ENCODE measurements around the gene PTPRN2. TPM values are rescaled to one million over a fixed set of nuclear protein-coding genes. Genes with fewer than 3 reads are reported as not detected.

Gene PTPRN2
- total and polyA plus RNA-seq, 9 of the 15 experiments (the other 6 are each of a cell fraction or from before 2014, with no cell fraction given), result not detected

- TF ChIP-seq, protein P1, sequence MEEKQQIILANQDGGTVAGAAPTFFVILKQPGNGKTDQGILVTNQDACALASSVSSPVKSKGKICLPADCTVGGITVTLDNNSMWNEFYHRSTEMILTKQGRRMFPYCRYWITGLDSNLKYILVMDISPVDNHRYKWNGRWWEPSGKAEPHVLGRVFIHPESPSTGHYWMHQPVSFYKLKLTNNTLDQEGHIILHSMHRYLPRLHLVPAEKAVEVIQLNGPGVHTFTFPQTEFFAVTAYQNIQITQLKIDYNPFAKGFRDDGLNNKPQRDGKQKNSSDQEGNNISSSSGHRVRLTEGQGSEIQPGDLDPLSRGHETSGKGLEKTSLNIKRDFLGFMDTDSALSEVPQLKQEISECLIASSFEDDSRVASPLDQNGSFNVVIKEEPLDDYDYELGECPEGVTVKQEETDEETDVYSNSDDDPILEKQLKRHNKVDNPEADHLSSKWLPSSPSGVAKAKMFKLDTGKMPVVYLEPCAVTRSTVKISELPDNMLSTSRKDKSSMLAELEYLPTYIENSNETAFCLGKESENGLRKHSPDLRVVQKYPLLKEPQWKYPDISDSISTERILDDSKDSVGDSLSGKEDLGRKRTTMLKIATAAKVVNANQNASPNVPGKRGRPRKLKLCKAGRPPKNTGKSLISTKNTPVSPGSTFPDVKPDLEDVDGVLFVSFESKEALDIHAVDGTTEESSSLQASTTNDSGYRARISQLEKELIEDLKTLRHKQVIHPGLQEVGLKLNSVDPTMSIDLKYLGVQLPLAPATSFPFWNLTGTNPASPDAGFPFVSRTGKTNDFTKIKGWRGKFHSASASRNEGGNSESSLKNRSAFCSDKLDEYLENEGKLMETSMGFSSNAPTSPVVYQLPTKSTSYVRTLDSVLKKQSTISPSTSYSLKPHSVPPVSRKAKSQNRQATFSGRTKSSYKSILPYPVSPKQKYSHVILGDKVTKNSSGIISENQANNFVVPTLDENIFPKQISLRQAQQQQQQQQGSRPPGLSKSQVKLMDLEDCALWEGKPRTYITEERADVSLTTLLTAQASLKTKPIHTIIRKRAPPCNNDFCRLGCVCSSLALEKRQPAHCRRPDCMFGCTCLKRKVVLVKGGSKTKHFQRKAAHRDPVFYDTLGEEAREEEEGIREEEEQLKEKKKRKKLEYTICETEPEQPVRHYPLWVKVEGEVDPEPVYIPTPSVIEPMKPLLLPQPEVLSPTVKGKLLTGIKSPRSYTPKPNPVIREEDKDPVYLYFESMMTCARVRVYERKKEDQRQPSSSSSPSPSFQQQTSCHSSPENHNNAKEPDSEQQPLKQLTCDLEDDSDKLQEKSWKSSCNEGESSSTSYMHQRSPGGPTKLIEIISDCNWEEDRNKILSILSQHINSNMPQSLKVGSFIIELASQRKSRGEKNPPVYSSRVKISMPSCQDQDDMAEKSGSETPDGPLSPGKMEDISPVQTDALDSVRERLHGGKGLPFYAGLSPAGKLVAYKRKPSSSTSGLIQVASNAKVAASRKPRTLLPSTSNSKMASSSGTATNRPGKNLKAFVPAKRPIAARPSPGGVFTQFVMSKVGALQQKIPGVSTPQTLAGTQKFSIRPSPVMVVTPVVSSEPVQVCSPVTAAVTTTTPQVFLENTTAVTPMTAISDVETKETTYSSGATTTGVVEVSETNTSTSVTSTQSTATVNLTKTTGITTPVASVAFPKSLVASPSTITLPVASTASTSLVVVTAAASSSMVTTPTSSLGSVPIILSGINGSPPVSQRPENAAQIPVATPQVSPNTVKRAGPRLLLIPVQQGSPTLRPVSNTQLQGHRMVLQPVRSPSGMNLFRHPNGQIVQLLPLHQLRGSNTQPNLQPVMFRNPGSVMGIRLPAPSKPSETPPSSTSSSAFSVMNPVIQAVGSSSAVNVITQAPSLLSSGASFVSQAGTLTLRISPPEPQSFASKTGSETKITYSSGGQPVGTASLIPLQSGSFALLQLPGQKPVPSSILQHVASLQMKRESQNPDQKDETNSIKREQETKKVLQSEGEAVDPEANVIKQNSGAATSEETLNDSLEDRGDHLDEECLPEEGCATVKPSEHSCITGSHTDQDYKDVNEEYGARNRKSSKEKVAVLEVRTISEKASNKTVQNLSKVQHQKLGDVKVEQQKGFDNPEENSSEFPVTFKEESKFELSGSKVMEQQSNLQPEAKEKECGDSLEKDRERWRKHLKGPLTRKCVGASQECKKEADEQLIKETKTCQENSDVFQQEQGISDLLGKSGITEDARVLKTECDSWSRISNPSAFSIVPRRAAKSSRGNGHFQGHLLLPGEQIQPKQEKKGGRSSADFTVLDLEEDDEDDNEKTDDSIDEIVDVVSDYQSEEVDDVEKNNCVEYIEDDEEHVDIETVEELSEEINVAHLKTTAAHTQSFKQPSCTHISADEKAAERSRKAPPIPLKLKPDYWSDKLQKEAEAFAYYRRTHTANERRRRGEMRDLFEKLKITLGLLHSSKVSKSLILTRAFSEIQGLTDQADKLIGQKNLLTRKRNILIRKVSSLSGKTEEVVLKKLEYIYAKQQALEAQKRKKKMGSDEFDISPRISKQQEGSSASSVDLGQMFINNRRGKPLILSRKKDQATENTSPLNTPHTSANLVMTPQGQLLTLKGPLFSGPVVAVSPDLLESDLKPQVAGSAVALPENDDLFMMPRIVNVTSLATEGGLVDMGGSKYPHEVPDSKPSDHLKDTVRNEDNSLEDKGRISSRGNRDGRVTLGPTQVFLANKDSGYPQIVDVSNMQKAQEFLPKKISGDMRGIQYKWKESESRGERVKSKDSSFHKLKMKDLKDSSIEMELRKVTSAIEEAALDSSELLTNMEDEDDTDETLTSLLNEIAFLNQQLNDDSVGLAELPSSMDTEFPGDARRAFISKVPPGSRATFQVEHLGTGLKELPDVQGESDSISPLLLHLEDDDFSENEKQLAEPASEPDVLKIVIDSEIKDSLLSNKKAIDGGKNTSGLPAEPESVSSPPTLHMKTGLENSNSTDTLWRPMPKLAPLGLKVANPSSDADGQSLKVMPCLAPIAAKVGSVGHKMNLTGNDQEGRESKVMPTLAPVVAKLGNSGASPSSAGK (IDR thresholded peaks at IDR 0.05), result no peak
- TF ChIP-seq PTBP1 (IDR thresholded peaks at IDR 0.05; ENCODE audit: low read depth, low read length), result no peak
- TF ChIP-seq, protein P2, sequence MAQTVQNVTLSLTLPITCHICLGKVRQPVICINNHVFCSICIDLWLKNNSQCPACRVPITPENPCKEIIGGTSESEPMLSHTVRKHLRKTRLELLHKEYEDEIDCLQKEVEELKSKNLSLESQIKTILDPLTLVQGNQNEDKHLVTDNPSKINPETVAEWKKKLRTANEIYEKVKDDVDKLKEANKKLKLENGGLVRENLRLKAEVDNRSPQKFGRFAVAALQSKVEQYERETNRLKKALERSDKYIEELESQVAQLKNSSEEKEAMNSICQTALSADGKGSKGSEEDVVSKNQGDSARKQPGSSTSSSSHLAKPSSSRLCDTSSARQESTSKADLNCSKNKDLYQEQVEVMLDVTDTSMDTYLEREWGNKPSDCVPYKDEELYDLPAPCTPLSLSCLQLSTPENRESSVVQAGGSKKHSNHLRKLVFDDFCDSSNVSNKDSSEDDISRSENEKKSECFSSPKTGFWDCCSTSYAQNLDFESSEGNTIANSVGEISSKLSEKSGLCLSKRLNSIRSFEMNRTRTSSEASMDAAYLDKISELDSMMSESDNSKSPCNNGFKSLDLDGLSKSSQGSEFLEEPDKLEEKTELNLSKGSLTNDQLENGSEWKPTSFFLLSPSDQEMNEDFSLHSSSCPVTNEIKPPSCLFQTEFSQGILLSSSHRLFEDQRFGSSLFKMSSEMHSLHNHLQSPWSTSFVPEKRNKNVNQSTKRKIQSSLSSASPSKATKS (CRISPR knock-in tag; IDR thresholded peaks at IDR 0.05), result no peak
Measured at GRCh38 chr7:158009886-158010285, 577.7 kb downstream of the PTPRN2 start (continued).
